HG03095 (cell line): ENCODE measurements around the gene POLQ.
"Not testable (repeated sequence)": the region's sequence is repeated elsewhere in the genome, so short reads cannot be mapped to it uniquely, and the experiment has no call there.

Source experiments
- ATAC-seq: cut with Tn5 transposase; IDR thresholded peaks from one replicate; pipeline ENCODE4 v1.9.1; 2021; ENCODE audit warnings: moderate library complexity; ENCODE audit not compliant: unreplicated experiment

POLQ gene

DNA sequence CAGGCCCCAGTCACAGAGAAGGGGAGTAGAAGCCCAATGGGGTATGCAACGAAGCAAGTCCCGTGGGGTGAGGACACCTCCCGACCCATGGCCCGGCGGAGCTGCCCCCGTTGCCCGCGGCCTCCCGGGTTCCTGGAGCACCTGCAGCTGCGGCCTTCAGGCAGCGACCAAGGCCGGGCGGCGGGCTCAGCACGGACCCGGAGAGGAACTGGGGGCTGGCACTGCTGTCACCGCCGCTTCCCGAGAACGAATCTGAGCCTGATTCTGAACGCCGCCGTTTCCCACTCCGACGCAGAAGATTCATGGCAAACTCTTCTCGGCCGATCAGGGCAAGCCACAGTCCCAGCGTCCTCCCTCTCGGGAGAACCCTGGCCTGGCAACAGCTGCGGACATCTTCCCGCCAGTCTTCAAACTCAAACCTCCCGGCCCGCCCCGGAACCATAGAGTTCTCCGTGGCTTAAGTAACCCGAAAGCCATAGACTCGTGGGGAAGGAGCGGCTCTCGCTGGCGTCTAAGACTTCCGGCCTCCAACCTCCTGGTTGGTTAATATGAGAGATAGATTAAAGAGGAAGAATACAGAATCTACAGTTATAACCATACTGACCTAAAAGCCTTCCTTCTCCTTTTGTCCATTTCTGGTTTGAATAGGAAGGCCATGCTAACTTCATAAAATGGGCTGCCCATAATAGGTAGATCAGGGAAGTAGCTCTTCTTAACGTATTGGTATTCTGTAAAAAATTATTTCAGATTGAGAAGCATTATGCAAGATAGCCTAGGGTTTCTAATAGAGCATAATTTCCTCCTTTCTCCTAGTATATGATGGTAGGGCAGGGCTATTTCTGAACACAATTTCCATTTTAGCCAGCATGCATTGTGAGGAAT lies at the start of gene POLQ:
Gene POLQ, minus strand, starts transcription at position 415 of the 882 bp plus-strand sequence. Its CDS starts 111 bp downstream, at position 304.
- peak; percentile 80 for ATAC-seq

DNA sequence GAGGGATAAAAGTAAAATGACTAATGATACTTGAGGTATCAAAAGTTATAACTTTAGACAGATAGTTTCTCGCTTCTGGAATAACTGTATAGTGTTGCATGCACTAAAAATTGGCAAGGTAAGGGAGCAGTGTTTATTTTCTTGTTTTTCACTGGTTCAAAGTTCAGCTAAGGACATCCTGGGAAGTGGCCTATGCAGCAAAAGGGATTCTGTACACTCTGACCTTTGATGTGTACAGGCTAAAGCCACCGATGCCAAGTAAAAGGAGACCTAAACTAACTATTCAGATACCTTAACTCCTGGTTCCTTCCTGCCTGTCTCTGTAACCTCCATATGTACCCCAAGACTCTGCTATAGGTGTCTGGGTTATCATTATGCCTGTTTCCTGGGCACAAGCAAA lies 49.1 kb upstream of the POLQ start:
- no peak for ATAC-seq

DNA sequence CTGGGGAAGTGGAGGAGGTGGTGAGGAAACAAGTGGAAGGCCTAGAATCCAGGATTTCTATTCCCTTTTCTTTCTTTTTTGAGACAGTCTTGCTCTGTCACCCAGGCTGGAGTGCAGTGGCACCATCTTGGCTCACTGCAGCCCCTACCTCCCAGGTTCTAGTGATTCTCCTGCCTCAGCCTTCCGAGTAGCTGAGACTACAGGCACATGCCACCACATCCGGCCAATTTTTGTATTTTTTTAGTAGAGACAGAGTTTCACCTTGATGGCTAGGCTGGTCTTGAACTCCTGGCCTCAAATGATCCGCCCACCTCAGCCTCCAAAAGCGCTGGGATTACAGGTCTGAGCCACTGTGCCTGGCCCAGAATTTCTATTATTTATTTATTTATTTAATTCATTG lies 48.0 kb upstream of the POLQ start:
- not testable (repeated sequence) for ATAC-seq

DNA sequence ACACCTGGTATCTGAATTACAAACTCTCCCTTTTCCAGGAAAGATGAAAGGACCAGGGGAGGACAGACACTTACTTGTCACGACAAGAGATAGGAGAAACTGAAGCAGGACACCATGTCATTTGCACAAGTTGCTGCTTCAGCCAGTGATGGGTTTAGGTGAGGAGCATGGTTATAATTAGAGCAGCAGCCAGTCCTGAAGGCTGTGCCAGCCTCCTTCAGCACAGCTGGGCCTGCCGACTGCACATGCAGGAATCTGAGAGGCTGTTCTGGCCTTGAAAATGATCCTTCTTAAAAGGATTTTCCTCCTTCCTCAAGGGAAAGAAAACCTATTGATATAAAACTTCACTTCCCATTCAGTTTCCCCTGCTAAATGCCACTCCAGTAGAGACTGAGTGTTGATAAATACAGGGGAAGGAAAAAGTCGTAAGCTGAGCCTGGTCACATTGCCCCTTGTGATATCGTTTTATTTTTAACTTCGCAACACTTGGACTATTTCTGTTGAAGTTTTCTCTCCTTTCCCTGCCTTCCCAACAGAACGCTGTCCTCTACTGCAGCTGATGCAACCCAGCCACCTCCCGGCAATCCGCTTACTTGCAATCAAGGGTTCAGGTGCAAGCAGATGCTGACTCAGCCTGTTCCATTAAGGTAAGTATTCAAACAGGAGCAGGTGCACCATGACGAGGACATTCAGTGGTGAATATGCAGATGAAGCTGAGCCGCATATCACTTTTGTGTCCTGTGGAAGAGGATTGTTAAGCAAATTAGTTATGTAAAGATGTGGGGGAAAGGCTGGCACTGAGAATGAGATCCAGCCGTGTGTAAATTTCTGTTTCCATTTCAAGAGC lies 47.3 kb upstream of the POLQ start, which contains the start of gene FBXO40:
Gene FBXO40, plus strand, starts transcription at position 524 of the 847 bp plus-strand sequence. CDS start 27,197 bp downstream, outside the sequence.
- ATAC-seq, result no peak

DNA sequence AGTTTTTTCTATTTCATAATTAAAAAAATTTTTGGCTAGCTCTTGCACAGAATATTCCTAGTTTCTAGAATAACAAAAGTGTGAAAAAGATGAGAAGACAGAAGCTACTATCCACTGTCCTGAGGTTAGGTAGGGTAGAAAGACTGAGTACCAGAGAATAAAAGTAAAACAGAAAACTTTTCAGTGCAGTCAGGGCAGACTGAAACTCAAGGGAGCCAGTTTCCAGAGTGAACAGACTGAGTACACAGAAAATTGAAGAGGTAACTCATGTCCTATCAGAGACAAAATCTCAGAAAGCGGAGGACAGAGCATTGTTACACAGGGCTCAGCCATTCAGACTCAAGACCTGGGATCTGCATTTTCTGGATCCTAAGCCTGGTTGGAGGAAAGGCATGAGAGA lies 38.6 kb upstream of the POLQ start:
- no peak for ATAC-seq

DNA sequence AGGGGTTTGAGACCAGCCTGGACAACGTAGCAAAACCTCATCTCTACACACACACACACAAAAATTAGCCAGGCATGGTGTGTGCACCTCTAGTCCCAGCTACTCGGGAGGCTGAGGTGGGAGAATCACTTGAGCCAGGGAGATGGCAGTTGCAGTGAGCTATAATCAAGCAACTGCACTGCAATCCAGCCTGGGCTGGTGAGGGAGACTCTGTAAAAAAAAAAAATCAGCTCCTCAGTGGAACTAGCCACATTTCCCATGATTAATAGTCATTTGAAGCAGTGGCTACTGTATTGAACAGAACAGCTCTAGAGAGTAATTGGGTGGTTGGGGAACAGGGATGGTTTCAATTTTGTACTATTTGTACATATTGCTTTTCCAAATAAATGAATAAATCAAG lies 35.9 kb upstream of the POLQ start:
- no peak for ATAC-seq

DNA sequence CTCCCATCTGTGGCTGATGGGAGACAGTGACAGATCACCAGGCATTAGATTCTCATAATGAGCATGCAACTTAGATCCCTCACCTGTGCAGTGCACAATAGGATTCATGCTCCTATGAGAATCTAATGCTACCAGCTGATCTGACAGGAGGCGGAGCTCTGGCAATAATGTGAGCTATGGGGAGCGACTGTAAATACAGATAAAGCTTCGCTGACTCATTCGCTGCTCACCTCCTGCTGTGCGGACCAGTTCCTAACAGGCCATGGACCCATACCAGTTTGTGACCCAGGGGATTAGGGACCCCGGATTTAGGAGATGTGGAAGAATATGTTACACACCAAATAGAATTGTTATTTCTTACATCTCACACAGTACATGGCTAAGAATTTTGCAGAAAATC lies 28.7 kb upstream of the POLQ start:
- ATAC-seq, result no peak

DNA sequence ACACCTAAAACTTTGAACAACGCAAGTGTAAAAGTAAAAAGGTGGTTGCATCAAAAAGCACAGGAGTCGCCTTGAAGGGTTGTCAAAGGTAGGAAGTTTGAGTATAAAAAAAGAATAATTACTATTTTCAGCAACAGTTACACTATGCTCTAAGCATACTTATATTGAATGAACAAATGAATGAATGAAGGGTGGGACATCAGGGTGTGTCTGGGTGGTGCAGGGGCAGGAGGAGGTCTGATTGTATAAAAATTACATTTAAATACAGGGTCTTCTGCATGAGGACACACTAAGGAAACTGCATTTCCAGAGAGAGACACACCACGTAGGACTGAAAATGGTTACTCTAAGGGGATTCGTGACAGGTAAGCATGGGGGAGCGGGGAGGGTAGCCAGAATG lies 21.9 kb upstream of the POLQ start, which contains the start of gene ARGFX:
Gene ARGFX, plus strand, starts transcription at position 301 of the 400 bp plus-strand sequence. CDS start 2,765 bp downstream, outside the sequence.
- no peak for ATAC-seq

DNA sequence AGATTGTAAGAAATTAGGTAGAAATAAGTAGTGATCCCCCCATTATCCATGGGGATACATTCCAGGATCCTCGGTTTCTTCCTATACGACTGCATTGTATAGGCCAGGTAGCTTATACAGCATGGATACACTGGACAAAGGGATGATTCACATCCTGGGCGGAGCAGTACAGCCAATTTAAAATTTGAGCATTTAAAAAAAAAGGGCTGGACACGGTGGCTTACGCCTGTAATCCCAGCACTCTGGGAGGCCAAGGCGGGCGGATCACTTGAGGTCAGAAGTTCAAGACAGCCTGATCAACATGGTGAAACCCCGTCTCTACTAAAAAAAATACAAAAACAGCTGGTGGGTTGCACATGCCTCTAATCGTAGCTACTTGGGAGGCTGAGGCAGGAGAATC lies 21.0 kb upstream of the POLQ start:
- no peak for ATAC-seq

DNA sequence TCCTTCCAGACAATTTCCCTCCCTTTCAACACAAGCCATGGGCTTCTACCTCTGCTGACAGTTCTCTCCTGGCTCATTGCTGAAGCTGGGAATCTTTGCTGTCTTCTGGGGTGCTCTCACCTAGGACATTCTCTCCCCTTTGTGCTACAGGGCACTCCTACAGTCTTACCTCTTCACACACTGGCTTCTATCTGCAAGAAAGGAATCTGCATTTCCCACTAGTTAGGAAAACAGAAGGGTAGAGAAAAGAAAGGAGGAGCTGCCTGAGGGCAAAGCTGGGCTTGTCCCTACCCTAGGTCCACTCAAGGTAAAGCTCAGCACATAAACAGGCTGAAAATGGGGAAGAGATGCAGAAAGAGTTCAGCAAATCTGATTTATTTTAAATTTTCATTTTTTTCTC lies 16.4 kb upstream of the POLQ start:
- no peak for ATAC-seq

DNA sequence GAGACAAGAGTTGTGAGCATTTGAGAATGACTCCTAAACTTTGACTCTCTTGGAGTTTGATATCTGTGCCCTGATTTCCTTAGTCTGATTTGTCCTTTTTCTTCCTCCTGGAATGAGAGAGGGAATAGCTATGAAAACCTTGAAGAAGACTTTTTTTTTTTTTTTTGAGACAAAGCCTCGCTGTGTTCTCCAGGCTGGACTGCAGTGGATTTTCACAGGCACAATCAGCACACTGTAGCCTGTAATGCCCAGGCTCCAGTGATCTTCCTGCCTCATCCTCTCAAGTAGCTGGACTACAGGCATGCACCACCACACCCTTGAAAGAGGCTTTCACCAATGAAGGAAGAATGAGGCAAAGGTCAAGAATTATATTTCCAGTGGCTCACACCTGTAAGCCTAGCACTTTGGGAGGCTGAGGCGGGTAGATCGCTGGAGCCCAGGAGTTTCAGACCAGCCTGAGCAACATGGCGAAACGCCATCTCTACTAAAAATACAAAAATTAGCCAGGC lies 11.7 kb upstream of the POLQ start:
- no peak for ATAC-seq

DNA sequence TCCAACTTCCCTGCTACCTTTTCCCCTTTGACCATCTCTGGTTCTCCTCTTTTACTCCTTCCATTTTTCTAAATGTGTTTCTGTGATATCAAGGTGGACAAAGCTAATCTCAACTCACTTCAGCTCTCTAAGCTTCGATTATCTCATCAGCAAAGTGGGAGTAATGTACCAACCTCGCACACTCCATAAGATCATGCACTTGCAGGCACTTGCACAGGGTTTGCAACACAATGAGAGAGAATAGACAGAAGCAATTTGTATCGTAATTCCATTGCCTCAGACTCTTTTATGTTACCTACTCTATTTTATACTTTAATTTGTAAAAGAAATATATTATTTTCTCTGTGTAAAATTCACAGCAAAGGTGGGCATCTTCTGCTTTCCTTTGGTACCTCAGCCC lies 7.0 kb upstream of the POLQ start:
- ATAC-seq, result no peak

DNA sequence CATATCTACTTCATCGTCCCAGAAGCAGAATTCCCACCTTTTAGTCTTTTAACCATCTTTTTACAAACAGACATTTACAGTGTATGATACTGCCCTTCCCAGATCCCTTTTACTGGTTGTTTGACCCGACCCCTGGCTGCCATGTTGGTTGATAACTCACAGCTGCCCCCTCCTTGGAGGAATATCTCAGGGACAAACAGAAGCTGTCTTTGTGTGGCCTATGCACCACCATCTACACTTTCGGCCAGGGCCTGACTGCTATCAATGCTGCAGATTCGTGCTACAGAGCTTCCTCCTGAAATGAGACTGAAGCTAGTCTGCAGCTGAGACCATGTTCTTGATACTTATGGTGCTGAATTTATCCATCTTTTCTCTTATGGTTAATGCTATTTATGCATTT lies 6.6 kb upstream of the POLQ start:
- no peak for ATAC-seq

DNA sequence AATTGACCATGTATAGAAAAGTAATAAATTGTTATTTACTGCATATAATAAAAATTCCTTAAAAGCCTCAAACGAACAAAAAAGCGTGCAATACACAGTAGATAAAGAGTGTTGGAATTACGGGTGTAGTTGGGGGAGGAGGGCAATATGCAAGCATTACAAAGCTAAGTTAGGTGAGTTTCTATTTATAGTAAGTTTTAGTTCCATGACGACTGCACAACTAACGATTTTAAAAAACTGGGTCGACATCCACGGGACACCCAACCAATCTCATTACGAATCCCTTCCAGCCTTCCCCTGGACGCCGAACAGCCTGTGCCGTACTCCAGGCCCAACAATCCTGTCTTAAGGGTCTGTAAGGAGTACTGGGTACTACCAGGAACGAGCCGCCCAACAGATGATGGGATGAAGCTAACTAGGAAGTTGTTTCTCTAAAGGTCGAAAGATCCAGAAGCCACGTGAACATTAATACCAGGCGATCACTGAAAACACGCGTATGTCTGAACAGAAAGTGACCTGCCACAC lies 677 bp downstream of the POLQ start:
- ATAC-seq, result peak; percentile 8

DNA sequence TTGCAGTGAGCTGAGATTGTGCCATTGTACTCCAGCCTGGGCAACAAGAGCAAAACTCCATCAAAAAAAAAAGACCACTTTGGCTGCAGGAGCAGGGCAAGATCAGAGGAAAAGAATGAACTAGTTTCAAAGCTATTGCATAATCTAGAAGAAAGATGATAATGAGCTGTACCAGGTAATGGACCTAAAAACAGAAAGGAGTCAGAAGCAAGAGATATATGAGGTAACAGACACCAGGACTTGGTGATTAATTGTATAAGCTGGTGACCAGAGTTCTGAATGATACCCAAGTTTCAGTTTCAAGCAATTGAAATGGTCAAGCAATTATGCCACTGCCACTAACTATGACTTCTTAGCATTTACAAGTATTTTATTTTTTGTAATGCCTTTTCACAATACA lies 2.9 kb downstream of the POLQ start:
- no peak for ATAC-seq

DNA sequence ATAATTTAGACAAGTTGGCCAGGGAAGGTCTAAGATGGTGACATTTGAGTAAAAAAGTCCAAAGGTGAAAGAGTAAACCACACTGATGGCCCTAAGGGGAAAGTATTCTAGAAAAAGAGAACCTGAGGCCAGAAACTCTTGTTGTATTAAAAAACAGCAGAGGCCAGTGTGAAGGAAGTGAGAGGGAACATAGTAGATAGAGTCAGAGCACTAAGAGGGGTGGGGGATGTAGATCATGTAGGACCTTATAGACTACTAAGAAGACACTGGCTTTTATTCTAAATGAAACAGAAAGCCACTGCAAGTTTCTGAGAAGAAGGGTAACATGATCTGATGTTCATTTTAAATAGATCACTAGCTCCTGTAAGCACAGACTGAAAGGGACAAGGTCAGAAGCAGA lies 14.5 kb downstream of the POLQ start:
- ATAC-seq, result no peak

DNA sequence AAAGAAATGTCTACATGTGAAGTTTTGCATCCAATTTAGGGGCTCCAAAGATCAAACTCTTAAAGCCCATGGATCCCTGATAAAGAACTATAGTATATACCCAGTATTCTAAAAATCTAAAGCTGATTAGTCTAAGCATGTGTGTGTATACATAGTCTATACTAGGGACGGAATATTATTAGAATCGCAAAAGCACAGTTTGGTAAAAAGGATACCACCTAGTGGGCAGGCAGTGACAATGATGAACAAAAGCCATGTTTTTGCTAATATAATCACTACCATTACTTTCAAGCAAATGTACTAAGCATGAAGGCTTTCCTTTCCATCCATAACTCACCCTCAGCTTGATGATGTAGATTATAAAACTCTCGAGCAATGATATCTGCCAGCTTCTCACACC lies 16.5 kb downstream of the POLQ start:
- ATAC-seq, result no peak

DNA sequence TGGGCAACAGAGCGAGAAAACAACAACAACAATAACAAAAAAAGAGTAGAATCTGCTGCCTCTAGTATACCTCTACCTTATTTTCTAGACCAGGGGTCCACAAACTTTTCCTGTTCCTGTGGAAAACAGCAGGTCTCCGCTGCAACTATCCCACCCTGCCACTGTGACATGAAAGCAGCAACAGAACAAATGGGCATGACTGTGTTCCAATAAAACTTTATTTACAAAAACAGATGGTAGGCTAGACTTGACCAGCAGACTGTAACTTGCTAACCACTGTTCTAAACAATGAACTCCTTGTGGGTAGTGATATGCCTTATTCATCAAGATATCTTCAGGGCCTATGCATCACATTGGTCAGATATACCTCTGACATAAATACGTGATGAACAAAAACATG lies 25.3 kb downstream of the POLQ start:
- no peak for ATAC-seq

DNA sequence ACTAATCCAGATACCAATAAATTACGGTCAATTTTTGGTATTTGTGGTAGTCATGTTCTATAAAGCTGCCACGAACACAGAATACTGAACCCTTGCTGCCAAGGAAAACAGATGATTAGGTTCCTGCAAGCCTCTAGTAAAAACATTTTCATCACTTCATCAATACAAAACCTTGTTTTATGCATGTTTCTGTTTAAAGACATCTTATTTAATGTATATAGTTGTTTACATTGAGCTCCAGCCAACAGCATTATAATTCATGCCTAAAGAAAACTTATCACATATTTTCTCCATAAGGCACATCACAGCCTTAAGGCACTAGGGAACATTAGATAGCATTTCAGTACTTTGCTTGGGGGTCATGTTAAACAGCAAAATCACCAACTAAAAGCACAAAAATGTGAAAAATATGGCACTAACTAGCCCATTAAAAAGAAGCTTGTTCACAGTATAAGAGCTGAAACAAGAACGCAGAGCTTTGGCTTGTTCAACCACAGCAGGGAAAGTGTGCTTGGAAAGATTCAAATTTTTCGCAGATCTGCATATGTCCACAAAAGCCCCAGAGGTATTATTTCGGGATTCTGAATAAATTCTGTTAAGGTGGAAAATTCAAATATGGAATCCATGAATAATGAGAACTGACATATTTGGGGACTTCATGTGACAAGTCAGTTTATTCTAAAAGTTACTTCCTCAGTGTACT lies 27.7 kb downstream of the POLQ start:
- ATAC-seq, result no peak

DNA sequence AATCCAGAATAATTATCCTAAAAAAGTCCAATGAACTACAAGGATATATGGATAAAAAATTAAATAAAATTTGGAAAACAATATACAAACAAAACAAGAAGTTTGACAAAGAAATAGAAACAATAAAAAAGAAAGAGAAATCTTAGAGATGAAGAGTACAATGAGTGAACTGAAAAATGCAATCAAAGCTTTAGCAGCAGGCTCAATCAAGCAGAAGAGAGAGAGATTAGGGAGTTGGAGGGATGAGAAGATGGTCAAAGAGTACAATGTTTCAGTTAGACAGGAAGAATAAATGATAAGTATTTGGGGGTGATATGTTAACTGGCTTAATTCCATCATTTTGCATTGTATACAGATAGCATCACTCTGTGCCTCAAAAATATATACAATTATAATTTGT lies 29.9 kb downstream of the POLQ start:
- ATAC-seq, result no peak

DNA sequence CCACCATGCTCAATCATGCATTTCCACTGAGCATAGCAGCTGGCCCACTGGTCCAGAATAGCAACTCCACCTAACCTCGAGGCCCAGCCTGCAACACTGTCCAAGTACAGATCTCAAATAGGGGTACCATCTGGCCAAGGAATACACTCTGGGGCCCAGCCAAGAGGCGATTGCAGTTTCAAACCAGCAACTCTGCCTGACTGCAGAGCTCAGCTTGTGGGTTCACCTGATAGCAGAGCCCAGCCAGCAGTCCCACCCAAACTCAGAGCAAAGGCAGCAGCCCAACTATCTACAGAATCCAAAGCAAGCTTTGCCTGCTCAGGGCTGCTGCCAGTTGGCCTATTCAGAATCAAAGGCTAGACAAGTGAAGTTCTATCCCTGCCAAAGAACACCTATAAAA lies 30.5 kb downstream of the POLQ start:
- ATAC-seq, result no peak
